Body of pancreas (tissue), 4 donors: Measurements from ENCODE around the gene SCN7A. TPM values are rescaled to one million over a fixed set of nuclear protein-coding genes. Genes with fewer than 3 reads are reported as not detected.
A peak's percentile ranks its signal among the peaks of the same experiment; 100 is the strongest.

ENCODE experiments used
- ATAC-seq: fragments of 150-250 bp; one replicate; pipeline ENCODE4 v1.9.1; 2016
- DNase-seq, 4 donors: peaks; one replicate each; pipeline ENCODE4 v3.0.0-alpha.2; 2019
- H3K27ac ChIP-seq, 4 donors: fragments of 200-600 bp; sonication (generic); 1 replicate in 3 of 4; 2 replicates in 1 of 4; pipeline versions ENCODE4 v1.5.1 to v1.6.1; 2016 to 2019; ENCODE audit warnings: mild to moderate bottlenecking in 1 of 4, mixed read lengths in 1 of 4, moderate library complexity in 1 of 4
- H3K27me3 ChIP-seq, 2 donors: fragments of 200-600 bp; sonication (generic); one replicate each; pipeline ENCODE4 v1.6.0; 2016; ENCODE audit warnings: mild to moderate bottlenecking in 1 of 2
- H3K36me3 ChIP-seq, 2 donors: fragments of 200-600 bp; sonication (generic); replicated peaks in 1 of 2; 2 replicates each; pipeline ENCODE4 v1.5.1; 2016; ENCODE audit warnings: low read depth in 2 of 2; ENCODE audit not compliant: insufficient read depth in 1 of 2
- H3K4me1 ChIP-seq: fragments of 200-600 bp; sonication (generic); one replicate; pipeline ENCODE4 v1.6.0; 2016
- H3K4me3 ChIP-seq, 2 donors: fragments of 200-600 bp; sonication (generic); 1 replicate in 1 of 2; 2 replicates in 1 of 2; pipeline ENCODE4 v1.5.1; 2016 to 2019
- H3K9me3 ChIP-seq, 3 donors: fragments of 200-600 bp; sonication (generic); 1 replicate in 2 of 3; 2 replicates in 1 of 3; pipeline ENCODE4 v1.5.1; 2016
- POLR2A ChIP-seq, 3 donors: fragments of 450-650 bp; IDR thresholded peaks; one replicate each; pipeline ENCODE4 v1.6.1; 2016; ENCODE audit warnings: antibody characterized with exemption in 3 of 3, mild to moderate bottlenecking in 2 of 3
- WGBS, 2 donors: methylation state at CpG; one replicate each; pipeline ENCODE4 v1.1.5; 2017; 5-methylcytosine and 5-hydroxymethylcytosine counted together
- intact Hi-C: fragments of 100-400 bp; cut with DNase I; formaldehyde crosslinking; loops from one replicate; pipeline ENCODE4 v1.15.1; 2023
- total RNA-seq, 2 donors: library from RNA; depleted of rRNA; stranded (reverse); fragments of >200 nt; gene quantifications; one replicate each; pipeline ENCODE4 v1.1.0, GENCODE V29; 2016
- TF ChIP-seq, protein P1 (sequence below), 7 experiments: fragments of 450-650 bp in 4 of 7; fragments of 200-600 bp in 3 of 7; sonication (generic) in 3 of 7; IDR thresholded peaks; one replicate each; pipeline ENCODE4 v1.5.1; 2016 to 2019; ENCODE audit warnings: antibody characterized with exemption in 7 of 7

SCN7A gene
- total RNA-seq, 2 donors from 2014 or later, result 7.8 to 8.6 TPM

DNA sequence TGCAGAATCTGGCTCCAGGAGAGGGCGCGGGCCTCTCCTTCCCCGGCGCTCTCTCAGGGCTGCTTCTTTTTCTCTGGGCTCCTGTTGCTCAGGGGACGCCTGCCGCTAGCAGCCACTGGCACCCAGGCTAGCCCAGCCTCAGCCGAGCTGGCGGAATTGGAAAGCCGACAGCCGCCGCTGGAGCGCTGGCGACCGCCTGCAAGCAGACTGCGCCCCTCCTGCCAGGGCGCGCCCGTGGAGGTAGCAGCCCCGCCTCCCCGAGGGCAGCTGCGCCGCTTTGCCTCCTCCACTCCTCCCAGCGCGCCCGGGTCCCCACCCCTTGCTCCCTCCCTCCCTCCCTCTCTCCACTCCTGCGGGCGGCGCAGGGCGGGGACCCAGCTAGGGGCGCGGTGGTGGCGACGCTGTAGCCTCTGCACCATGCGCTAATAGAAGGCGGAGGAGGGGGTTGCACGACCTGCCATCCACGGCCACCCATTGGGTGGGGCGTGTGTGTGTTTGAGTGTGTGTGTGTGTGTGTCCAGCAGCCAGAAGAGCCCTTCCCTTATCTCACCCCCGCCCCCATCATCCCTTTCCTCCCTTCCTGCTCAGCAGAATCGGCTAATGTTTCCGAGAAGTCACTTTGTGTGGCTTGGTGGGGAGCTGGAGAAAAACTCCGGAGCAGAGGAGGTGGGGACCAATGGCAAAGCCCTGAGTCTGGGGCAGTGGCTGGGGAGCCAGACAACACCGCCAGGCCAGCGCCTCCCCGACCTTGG is 118.1 kb downstream of the SCN7A start, which contains the start of gene SCN9A:
Gene SCN9A (minus strand): TSS at position 209 of the 752 bp plus-strand sequence. CDS start 64,188 bp downstream, outside the sequence.
- H3K9me3 ChIP-seq, result no peaks in the 10 kb centered on the region
- 0% methylated on average over 12 to 45 of the region's 45 CpGs for WGBS, 2 donors
- intact Hi-C loops, result no loop called here
- ATAC-seq (peak; percentile 97), DNase-seq (peak; percentile 81 to 93 (median 84))
- no peaks in the 10 kb centered on the region for H3K27me3 ChIP-seq
- peak within 1 kb of the TSS; percentile 52 to 57 for H3K4me3 ChIP-seq
- peak within 1 kb of the TSS; percentile 37 to 73 (median 62) for H3K27ac ChIP-seq
- peaks cover 8% of the 10 kb centered on the region for H3K4me1 ChIP-seq
- no peaks in the 10 kb centered on the region for H3K36me3 ChIP-seq
- TF ChIP-seq POLR2A (IDR thresholded peaks at IDR 0.05), result peak; percentile 16 to 59 (median 49)
- TF ChIP-seq, protein P1, sequence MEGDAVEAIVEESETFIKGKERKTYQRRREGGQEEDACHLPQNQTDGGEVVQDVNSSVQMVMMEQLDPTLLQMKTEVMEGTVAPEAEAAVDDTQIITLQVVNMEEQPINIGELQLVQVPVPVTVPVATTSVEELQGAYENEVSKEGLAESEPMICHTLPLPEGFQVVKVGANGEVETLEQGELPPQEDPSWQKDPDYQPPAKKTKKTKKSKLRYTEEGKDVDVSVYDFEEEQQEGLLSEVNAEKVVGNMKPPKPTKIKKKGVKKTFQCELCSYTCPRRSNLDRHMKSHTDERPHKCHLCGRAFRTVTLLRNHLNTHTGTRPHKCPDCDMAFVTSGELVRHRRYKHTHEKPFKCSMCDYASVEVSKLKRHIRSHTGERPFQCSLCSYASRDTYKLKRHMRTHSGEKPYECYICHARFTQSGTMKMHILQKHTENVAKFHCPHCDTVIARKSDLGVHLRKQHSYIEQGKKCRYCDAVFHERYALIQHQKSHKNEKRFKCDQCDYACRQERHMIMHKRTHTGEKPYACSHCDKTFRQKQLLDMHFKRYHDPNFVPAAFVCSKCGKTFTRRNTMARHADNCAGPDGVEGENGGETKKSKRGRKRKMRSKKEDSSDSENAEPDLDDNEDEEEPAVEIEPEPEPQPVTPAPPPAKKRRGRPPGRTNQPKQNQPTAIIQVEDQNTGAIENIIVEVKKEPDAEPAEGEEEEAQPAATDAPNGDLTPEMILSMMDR (IDR thresholded peaks at IDR 0.05), result peak in 2 of 7 experiments; percentile 32 to 38

DNA sequence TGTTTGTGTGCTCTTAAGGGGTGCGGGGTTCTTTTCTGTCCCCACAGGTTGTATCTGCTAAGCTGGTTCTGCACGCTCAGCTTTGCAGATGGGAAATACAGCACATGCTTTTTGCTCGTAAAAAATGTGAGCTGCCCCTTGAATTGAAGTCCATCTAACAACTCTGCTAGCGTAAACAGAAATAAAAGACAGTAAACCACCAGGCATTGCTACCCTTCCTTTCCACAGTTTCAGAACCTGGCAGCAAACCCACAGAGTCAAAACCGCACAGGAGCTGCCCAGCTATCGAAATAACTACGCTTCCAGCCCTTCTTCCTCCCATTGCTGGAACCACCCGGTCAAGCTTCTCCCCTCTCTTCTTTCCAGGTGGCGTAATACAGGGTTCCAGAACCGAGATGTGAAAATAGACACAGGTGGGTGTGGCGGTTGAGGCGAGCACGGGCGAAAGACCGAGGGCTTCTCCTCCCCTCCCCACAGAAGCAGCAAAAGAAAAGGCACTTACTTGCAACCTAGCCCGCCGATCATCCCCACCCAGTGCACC is 118.8 kb downstream of the SCN7A start:
- TF ChIP-seq, protein P1 (IDR thresholded peaks at IDR 0.05), result no peak
- no peak for TF ChIP-seq POLR2A (IDR thresholded peaks at IDR 0.05)
- no peaks in the 10 kb centered on the region for H3K9me3 ChIP-seq
- no peaks in the 10 kb centered on the region for H3K36me3 ChIP-seq
- 1 to 2% methylated on average over 14 to 17 of the region's 17 CpGs for WGBS, 2 donors
- DNase-seq (peak in 2 of 4 donors; percentile 10 to 32), ATAC-seq (peak; percentile 20)
- H3K27me3 ChIP-seq, result no peaks in the 10 kb centered on the region
- H3K27ac ChIP-seq, result peak overlapping the region; percentile 37 to 73 (median 62)
- intact Hi-C loops, result no loop called here
- peak overlapping the region; percentile 52 to 57 for H3K4me3 ChIP-seq
- H3K4me1 ChIP-seq, result peaks cover 8% of the 10 kb centered on the region

DNA sequence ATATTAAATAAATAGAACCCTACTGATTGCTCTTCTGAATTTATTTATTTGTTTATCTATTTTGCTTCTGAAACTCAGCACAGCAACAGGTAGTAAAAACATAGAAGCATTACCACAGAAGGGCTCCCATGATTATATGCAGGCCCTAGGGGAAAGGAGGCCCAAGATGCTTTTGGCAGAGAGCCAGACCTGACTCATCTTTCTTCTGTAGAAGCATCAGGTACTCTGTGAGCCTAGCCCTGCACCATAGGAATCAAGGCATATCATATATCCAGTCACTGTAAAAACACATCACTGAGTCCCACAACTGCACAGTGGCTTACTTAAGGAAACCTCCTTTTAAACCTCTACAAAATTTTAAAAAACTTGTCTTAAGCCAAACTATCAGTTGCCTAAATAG is 120.1 kb downstream of the SCN7A start:
- ATAC-seq (no peak), DNase-seq (no peak)
- Histone ChIP-seq H3K9me3 (no peaks in the 10 kb centered on the region), H3K4me3 (no peak overlapping the region), H3K36me3 (no peaks in the 10 kb centered on the region), H3K27ac (no peak overlapping the region), H3K4me1 (peaks cover 8% of the 10 kb centered on the region), H3K27me3 (no peaks in the 10 kb centered on the region)
- no peak for TF ChIP-seq POLR2A (IDR thresholded peaks at IDR 0.05)
- TF ChIP-seq, protein P1 (IDR thresholded peaks at IDR 0.05), result no peak
- intact Hi-C loops, result no loop called here

DNA sequence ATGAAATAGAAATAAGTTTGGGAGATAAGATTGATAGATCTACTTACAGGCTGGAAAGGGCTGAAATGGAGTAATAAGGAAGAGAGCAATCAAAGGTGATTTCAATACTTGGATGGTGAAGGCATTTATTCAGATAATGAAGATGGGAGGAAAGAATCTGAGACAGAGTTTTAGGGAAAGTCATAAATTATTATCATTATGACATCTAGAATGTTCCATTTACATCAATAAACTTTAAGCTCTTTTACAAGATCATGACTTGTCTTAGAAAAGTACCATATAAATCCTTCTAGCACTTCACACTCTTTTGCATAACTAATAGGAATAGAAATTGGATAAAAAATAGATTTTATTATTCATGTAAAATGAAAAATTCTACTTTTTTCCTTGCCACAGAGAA is 120.5 kb downstream of the SCN7A start:
- Histone ChIP-seq H3K4me1 (peaks cover 8% of the 10 kb centered on the region), H3K9me3 (no peaks in the 10 kb centered on the region), H3K36me3 (no peaks in the 10 kb centered on the region), H3K27ac (no peak overlapping the region), H3K27me3 (no peaks in the 10 kb centered on the region), H3K4me3 (no peak overlapping the region)
- intact Hi-C loops, result no loop called here
- no peak for DNase-seq
- no peak for ATAC-seq
- TF ChIP-seq, protein P1 (IDR thresholded peaks at IDR 0.05), result no peak
- no peak for TF ChIP-seq POLR2A (IDR thresholded peaks at IDR 0.05)
